ENCODE data around the gene PTPRN2. TPM values are rescaled to one million over a fixed set of nuclear protein-coding genes. Genes with fewer than 3 reads are reported as not detected.

The PTPRN2 gene
- total and polyA plus RNA-seq, 2 donors from 2014 or later, result 4.8 to 6.2 TPM

DNA sequence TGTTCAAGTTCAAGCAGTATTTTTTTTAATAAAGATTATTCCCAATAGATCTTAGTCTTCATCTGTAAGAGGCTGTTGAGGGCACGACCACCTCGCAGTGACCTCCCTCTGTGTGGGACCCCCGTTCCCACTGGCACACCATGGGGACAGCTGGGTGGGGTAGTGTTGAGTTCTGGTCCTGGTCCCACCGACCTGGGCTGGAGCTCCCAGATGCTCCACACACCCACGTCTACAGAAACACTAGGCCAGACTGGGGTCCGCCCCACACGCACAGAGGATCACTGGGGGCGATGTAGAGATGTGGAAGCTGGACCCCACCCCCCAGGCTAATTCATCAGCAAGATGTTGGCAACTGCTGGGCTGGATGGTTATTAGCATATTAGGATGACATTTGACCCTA lies 623.6 kb downstream of the PTPRN2 start:
- Histone ChIP-seq H3K36me3 (ENCODE audit: control insufficient read depth in 2 of 3, insufficient read depth in 3 of 3, low read length in 3 of 3) (no peaks in the 10 kb centered on the region), H3K27me3 (ENCODE audit: control insufficient read depth, insufficient read depth, low read length) (no peaks in the 10 kb centered on the region), H3K27ac (ENCODE audit: low read depth in 2 of 2, low read length in 2 of 2) (no peak overlapping the region), H3K4me1 (ENCODE audit: control insufficient read depth in 2 of 3, insufficient read depth in 2 of 3, low read depth in 1 of 3, low read length in 3 of 3) (no peaks in the 10 kb centered on the region), H3K9ac (ENCODE audit: low read length in 3 of 3) (no peak overlapping the region), H3K4me3 (ENCODE audit: low read length in 3 of 3) (no peak overlapping the region), H3K9me3 (ENCODE audit: control insufficient read depth in 2 of 3, insufficient read depth in 1 of 3, low read length in 3 of 3) (peaks cover 0 to under 1% (median 0%) of the 10 kb centered on the region in 3 donors)
- TF ChIP-seq, protein P1, sequence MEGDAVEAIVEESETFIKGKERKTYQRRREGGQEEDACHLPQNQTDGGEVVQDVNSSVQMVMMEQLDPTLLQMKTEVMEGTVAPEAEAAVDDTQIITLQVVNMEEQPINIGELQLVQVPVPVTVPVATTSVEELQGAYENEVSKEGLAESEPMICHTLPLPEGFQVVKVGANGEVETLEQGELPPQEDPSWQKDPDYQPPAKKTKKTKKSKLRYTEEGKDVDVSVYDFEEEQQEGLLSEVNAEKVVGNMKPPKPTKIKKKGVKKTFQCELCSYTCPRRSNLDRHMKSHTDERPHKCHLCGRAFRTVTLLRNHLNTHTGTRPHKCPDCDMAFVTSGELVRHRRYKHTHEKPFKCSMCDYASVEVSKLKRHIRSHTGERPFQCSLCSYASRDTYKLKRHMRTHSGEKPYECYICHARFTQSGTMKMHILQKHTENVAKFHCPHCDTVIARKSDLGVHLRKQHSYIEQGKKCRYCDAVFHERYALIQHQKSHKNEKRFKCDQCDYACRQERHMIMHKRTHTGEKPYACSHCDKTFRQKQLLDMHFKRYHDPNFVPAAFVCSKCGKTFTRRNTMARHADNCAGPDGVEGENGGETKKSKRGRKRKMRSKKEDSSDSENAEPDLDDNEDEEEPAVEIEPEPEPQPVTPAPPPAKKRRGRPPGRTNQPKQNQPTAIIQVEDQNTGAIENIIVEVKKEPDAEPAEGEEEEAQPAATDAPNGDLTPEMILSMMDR (IDR thresholded peaks at IDR 0.05; ENCODE audit: borderline replicate concordance, extremely low read depth, insufficient read depth), result no peak
- intact Hi-C loops (cut with DNase I), result no loop called here
- DNase-seq, result peak in 1 of 5 donors; percentile 19
- FAIRE-seq, result no peak

DNA sequence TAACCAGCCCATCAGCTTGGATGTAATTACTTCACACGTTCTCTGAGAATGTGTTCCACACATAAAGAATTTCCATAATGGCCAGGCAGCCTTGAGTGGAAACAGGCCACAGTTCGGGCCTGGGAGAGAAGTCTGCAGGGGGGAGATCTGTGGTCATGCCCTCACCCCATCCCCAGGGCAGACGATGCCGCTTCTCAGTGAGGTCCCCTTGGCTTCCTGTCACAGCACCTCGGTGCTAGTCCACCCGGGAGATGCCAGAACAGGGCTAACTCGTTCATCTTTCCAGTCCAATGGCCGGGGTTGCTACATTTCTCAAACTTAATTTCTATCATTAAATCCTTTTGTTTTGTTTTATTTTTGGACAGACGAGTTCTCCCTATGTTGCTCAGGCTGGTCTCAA lies 624.1 kb downstream of the PTPRN2 start:
- no peak for FAIRE-seq
- Histone ChIP-seq H3K36me3 (ENCODE audit: control insufficient read depth in 2 of 3, insufficient read depth in 3 of 3, low read length in 3 of 3) (no peaks in the 10 kb centered on the region), H3K9ac (ENCODE audit: low read length in 3 of 3) (no peak overlapping the region), H3K27me3 (ENCODE audit: control insufficient read depth, insufficient read depth, low read length) (no peaks in the 10 kb centered on the region), H3K27ac (ENCODE audit: low read depth in 2 of 2, low read length in 2 of 2) (no peak overlapping the region), H3K4me1 (ENCODE audit: control insufficient read depth in 2 of 3, insufficient read depth in 2 of 3, low read depth in 1 of 3, low read length in 3 of 3) (no peaks in the 10 kb centered on the region), H3K9me3 (ENCODE audit: control insufficient read depth in 2 of 3, insufficient read depth in 1 of 3, low read length in 3 of 3) (peaks cover 0 to 3% (median 0%) of the 10 kb centered on the region in 3 donors), H3K4me3 (ENCODE audit: low read length in 3 of 3) (no peak overlapping the region)
- TF ChIP-seq, protein P1 (IDR thresholded peaks at IDR 0.05; ENCODE audit: borderline replicate concordance, extremely low read depth, insufficient read depth), result no peak
- intact Hi-C loops (cut with DNase I), result no loop called here
- peak in 1 of 5 donors; percentile 44 for DNase-seq

DNA sequence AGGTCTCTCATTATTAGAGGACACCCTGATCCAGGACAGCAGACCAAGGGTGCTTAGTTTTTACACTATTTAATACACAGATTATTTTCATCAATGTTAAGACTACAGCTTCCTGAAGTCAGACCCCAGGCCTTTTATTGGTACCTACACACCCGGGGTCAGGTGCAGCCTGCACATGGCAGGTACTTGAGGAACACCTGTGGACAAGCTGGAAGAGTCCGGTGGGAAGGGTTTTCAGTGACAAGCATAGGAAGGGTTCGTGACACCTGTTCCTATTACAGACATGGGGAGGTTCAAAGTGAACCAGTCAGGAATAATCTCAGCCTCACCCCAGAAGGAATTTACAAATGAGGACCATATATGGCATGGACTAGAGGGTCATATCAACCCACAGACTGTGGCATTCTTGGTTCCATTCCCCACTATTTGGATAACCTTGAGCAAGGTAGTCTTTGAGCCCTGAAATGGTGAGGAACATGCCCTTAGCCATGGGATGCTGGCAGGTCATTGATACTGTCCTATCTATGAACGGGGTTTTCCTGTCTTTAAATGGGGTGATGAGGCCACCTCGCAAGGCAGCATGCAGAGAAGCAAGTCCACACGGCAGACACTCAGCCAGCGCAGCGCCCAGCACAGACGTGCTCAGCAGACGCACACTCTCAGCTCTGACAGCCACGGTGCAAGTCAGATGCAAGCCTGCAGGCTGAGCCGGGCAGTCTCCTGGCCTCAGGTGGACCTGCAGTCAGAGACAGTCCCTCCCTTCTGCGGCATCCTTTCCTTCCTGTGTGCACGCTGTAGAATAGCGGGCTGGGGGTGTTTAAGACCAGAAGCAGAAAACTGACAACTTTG lies 624.9 kb downstream of the PTPRN2 start:
- no peak for FAIRE-seq
- Histone ChIP-seq H3K36me3 (ENCODE audit: control insufficient read depth in 2 of 3, insufficient read depth in 3 of 3, low read length in 3 of 3) (no peaks in the 10 kb centered on the region), H3K27me3 (ENCODE audit: control insufficient read depth, insufficient read depth, low read length) (no peaks in the 10 kb centered on the region), H3K4me1 (ENCODE audit: control insufficient read depth in 2 of 3, insufficient read depth in 2 of 3, low read depth in 1 of 3, low read length in 3 of 3) (no peaks in the 10 kb centered on the region), H3K27ac (ENCODE audit: low read depth in 2 of 2, low read length in 2 of 2) (no peak overlapping the region), H3K9me3 (ENCODE audit: control insufficient read depth in 2 of 3, insufficient read depth in 1 of 3, low read length in 3 of 3) (peaks cover 0 to 3% (median under 1%) of the 10 kb centered on the region in 3 donors), H3K4me3 (ENCODE audit: low read length in 3 of 3) (no peak overlapping the region), H3K9ac (ENCODE audit: low read length in 3 of 3) (no peak overlapping the region)
- peak in 1 of 5 donors; percentile 60 for DNase-seq
- TF ChIP-seq, protein P1 (IDR thresholded peaks at IDR 0.05; ENCODE audit: borderline replicate concordance, extremely low read depth, insufficient read depth), result no peak
- intact Hi-C loops (cut with DNase I), result no loop called here

Data from kidney (tissue), 14 donors.